Left hindlimb (tissue), 1 donor: ENCODE results near the gene CCL1.
A peak's percentile ranks its signal among the peaks of the same experiment; 100 is the strongest.

Source experiments
- DNase-seq: peaks from one replicate; pipeline ENCODE4 v3.0.0-alpha.2; 2018

Gene CCL1

DNA sequence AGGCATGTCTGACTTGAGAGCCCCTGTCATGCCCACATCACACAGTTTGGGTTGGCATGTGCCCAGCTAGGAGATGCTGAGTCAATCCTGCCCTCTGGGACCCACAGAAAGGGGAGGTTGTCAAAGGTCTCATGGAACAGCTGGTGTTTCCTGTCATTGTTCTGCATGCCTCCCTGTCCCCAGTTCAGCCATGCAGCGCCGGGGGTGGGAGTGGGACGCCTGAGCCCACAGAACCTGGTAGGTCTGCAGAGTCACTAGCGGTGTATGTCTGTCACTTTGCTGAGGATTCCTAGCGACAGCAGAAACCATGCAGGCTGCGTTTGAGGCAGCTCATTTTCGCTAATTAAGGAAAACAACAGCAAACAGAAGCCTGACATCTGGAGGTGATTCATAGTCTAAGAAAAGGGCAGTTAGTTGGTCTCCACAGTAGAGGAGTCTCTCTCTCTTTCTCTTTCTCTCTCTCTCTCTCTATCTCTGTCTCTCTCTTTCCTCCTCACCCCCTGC is 19.6 kb upstream of the CCL1 start:
- DNase-seq, result no peak

DNA sequence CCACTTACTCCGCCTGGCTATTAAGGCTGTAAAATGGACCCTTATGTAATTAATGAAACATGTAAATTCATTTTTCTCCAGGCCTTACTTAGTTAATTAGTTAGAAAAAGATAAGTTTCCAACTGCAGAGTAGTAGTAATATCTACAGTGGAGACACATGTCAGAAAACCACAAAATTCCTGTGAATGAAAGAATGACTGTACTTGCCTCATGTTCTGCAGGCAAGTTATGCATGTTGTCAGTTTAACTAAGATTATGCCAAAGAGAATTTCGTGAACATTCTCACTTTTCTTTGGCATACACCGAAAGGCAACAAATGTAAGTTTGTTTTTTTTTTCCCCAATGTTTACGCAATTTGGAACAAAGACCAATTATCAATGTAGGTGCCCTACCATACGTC is 16.8 kb upstream of the CCL1 start:
- DNase-seq, result no peak

DNA sequence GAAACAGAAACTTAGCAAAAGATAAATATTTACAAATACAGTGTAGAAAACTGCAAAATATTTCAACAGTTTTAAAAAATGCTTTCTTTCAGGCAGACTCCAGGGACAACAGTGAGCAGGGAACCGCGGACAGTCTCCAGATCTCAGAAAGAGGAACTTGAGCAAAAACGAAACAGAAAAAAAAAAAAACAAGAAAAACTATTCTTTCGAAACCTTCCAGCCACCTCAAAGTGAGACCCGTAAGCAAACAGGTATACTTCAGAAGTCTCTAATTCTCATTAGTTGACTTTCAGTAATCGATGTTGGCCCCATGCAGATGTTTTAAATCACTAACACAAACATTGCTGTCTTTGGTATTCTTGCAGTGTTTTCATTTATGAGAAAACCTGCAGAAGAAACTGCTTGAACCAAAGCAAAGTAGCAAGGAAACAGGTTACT is 15.7 kb upstream of the CCL1 start:
- DNase-seq, result no peak

DNA sequence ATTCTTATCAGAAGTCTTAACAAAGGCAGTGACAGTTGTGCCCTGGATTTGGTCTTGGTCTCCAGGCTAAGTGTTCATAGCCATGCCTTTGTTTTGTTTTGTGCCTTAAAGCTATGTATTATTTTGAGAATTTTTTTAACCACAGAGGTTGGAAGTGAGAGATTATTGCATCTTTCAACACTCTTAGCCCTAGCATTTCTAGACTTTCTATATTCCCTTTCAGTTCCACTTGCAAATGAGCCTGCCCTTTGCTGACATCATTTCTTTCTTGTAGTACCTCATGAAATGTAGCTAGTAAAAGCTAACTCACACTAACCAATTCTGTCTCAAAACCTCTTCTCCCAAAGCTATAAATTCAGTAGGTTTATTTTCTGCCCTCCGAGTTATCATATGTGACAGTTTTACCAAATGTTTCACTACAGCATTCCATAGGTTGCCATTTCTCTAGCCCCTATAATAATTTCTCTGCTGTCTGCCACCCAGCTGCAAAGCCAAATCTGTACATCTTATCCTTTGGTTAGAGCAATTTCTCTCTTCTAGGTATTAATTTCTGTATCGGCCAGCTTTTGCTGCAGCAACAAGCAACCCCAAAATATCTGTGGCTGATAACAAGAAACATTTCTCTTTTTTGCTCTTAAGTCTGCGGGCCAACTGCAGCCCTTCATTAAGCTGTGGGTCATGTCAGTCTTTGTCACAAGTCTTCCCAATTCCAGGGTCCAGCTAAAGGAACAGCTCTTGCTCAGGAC is 14.2 kb upstream of the CCL1 start:
- no peak for DNase-seq

DNA sequence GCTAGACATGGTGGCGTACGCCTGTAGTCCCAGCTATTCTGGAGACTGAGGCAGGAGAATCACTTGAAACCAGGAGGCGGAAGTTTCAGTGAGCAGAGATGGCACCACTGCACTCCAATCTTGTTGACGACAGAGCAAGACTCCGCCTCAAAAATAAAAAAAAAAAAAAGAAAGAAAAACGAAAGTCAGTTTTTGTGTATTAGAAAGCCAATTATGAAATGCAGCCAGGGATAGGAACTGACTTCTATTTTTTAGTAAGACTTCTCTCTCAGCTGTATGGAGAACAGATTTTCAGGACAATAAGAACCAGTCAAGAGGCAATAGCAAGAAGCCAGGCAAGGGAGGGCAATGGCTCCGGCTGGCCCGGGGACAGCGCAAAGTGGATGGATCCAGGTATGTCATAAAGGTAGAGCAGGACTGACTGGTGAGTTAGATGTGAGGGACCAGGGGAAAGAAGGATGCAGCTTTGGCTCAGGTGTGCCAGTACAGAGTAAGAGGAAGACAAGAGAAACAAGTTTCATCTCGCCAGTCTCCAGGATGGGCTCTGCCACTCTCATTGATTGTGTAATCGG is 12.5 kb upstream of the CCL1 start:
- no peak for DNase-seq

DNA sequence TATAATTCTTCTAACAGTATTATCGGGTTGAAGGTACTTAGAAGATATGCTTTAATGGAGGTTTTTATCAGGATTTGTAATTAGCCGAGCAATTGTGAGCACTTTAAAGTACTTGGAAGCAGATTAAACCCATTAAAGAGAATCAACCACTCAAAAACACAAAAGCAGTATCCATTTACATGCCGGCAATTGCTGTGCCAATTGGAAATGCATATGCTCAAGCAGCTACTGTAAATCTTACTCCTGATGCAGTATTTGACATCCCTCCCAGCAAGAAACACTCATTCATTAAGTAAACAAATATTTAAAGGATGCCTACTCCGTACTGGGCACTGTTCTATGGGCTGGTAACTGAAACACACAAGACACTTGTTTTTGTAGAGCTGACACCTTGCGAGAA is 11.4 kb upstream of the CCL1 start:
- DNase-seq, result no peak

DNA sequence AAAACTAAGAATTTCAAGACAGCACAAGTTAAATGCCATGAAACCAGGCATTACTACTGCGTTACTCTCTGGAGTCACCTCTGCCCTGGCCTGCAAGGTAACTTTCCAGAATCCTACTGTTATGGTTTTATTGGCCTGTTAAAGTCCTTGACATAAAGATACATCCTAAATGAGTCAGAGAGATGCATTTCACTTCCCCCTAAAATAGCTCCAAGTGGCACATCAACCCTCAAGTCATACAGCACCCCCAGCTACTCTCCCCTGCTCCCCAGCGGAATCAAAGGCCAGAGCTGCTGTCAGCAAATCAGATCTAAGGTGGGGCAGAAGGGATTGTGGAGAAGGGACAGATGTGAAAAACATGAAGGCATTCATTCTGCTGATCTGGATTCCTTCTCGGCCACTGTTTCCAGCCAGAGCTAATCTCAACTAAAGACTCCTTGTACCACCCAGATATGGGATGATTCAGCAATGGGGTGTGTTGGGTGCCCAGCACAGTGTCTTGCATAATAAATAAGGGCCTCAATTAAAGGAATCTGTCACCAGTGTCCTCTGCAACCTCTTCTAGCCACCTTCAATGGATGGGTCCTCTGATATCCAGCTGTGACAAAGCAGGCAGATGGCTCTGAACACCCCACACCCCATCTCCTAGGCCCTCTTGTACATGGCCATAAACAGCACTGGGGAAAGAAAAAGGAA is 8.5 kb upstream of the CCL1 start:
- DNase-seq, result no peak

DNA sequence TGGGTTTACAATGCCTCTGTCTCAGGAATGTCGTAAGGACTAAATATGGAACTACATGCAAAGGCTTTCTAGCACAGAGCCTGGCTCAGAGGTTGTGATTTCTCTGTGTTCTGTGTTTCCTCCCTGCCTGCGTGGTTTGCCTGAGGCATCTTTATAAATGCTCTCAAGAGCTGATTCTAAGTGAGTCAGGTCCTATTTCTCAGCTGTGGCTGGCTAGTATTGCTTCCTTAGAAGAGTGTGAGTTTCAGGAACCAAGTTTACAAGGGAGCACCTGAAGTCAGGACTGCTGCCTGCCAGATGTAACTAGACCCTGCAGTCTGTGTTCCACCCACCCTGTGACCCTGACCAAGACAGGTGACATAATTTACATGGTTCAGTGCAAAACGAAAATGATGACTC is 8.0 kb upstream of the CCL1 start:
- DNase-seq, result no peak

DNA sequence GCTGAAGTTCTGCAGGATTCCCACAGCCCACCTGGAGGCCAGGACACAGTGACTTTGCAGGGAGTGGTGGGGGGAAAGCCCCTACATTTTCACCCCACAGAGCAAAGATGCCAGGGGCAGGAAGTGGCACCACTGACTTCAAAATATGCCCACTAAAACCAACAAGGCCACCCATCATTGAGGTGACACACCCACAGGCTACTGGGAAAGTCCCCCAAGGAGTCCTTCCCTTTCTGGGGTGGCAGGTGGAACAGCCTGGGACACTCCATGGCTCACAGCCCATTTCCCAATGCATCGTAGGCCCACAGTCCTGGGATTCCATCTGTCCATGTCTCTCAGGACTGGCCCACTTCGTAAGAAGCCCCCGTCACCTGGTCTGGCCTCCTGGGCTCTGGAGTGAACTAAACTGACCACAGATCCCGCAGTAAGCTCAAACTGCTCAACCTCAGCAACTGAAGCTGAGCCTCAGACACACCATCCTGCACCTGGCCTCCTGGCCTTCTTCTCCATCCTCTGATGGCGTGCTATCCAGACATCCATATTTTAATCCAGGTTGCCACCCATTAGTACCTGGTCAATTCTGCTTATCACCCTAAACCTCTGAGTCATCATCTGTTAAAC is 7.5 kb upstream of the CCL1 start:
- DNase-seq, result no peak

DNA sequence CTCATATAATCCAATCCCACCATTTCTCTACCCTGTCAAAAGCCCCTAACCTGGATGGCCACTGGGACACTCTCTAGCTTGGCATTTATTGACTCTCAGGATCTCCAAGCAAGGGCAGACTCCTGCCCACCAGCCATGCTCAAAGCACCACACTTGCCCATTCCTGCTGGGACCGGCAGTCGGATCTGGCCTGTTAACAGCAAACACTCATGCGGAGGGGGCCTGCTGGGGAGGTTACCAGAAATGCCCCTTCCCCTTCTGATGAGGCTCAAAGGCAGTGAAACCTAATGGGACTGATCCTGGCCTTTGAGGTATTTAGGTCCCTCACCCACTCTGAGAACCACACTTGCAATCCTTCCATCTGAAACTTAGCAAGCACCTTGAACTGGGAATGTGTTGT is 6.5 kb upstream of the CCL1 start:
- no peak for DNase-seq

DNA sequence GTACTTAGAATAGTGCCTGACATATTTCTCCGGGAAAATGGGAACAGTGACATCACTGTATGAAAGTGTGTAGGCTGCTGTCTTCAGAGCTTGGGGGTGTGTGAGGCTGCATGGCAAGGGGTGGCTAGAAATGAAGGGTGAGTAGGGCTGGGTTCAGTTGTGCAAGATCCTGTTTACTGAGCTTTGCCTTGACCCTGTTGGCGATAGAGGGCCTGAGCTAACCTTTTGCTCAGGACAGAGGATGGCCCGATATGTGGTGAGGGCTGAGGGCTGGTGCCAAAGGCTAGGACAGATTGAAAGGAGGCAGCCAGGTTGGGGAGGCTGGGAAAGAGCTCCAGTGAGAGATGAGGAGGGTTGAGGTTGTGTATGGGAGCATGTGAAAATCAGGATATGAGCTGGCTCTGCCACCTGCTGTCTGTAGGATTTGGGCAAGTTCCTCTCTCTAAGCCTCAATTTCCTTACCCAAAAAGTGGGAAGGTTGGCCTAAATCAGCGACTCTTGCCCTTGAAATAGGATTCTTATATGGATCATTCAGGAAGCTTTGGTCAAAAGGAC is 6.0 kb upstream of the CCL1 start:
- no peak for DNase-seq

DNA sequence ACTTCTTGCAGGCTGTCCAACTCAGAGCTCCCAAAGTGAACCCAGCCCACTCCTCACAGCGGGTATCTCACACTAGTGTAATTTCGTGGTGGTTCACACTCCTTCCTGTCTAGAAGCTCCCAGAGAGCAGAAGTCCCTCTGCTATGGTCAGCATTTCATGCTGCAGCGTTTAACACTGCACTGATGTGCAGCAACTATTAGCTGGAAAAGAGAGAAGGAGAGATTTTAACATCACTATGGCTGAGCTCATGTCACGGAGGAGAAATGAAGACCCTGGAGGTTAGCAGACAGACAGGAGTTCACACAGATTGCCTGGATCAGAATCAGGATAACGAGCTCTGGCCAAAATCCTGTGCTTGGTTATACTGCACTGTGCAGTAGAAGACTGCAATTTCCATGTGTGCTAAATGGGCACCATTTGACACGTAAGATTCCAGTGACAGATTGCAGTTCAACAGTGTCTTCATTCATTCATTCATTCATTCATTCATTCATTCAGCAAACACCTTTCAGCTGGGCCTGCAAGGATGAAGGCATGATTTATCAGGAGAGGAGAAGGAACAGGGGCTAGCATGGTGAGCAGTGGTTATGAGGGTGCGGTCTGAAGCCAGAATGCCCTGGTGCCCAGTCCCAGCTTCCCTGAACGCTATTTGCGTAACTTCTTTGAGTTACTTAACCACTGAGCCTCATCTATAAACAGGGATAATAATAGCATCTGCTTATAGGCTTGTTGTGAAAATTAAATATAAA is 5.3 kb upstream of the CCL1 start:
- DNase-seq, result no peak

DNA sequence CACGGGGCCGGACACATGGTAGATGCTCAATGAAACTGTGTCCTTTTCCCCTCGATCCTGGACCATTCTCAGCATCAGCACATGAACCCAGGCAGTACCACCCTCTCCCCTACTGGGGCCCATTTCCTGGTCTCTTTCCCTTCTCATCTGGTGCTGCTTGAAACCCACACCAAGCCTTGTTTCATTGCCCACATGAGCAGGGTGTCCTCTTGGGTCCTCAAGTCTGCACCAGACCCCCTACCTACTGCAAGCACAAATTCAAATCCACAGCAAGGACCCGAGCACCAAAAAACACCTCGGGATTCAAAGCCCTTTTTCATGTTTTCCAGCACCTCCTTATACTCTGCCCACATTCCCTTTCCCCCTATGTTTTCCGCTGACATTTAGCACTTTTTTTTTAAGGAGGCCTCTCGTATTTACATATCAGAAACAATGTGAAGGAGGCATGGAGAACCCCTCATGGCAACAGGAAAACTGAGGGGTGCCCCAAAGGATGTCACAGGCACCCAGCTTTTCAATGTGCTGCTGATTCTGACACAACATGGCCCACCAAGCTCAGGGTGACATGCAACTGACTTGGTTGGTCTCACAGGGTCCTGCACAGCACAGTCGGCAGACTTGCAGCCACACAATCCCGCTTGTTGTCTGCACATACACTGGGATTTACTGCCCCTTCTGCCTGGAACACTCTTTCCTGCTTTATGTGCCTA is 4.6 kb upstream of the CCL1 start:
- no peak for DNase-seq

DNA sequence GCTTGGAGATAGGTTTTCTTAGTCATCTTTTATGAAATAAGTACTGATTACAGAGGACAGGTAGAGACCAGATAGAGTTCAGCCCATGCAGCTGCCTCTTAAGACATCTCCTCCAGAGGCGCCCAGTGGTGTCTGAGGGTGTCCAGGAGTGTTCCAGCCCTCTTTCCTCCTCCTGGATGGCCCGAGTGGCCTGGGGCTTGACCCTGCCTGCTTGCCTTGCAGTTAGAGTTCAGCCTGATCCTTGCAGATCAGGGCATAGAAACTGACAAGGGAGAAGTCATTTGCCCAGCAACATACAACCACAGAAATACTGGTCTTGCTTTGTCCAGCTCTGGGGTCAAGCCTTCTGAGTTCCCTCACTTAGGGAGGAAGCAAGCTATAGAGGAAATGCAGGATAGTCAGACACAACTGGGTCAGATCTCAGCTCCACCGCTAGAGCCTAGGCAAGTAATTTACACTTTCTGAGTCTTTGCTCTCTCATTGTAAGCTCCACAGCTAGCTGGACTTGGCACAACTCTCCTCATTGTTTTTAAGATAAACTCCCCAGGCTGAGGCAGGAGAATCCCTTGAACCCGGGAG is 3.6 kb upstream of the CCL1 start:
- DNase-seq, result no peak

DNA sequence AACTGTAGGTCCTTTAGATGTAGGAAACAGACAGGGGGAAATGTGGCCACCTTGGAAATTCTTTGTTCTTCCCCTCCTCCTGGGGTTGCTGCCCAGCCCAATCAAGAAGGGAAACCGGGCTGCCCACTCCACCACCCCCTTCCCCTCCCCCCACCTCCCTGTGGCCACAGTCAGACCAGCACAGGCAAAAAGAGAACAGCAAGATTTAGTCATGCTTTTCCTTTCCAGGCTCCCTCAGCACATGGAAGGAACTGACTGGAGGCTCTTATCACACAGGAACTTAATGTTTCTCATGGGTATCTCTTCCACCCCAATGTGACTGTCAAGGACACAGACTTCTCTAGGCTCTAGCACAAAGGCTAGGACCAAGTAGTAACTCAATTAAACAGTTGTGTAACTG is 3.0 kb upstream of the CCL1 start:
- DNase-seq, result no peak

DNA sequence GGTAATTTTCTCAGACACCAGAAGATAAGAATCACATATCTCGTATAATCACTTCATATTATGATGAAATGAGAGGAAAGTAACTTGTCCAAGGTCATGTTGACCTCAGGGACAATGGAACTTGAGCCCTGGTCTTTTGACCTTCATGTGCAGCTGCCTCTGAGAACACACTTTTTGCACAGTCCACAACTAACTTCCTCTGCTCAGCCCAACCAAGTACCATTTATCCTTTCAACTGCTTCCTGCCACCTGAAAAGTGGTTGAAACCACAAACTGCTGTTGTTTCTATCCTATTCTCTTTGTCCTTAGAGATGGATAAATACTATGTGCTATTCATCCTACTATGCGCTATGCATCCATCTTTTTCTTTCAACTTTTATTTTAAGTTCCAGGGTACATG is 2.3 kb upstream of the CCL1 start:
- DNase-seq, result no peak

DNA sequence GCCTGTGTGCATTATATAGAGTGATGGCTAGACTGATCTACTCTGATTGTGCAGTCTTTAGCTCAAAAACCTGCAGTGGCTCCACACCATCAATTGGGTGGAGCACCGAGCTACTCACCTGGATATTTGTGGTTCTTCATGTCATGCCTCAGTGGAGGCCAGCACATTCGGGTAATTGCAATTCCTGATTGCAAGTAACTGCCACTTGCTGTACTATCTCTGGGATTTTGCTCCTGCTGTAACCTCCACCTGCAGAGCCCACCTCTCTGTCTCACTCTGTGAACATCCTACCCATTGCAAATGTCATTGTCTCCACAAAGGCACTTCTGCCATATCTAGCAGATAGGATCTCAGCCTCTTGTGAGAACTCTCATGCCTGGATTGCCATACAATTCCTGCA is 1.7 kb upstream of the CCL1 start:
- no peak for DNase-seq

DNA sequence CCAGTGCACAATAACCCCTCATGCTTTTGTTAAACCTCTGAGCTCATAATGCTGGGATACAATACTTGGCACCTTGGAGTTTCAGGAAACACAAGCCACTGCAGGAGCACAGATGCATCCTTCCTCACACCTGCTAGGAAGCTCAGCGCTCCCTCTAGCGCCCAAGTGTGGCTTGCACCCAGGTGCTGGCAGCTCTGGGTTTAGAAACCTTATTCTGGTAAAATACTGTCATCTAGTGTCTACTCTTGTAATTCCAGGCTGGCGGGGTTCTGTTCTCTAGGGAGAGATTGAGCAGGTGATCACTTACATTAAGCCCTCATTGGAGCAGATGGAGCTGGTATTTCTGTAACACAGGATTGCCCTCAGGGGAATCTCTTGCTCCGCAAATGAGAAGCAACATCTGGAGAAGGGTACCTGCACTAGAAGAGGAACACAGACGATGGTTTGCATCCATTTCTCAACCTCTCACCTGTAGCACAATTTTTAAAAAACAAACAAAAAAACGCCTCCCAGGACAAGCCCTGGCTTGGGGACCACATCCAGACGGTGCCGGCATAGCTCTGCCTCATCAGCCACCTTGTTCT is 1.5 kb downstream of the CCL1 start:
- DNase-seq, result peak; percentile 86

DNA sequence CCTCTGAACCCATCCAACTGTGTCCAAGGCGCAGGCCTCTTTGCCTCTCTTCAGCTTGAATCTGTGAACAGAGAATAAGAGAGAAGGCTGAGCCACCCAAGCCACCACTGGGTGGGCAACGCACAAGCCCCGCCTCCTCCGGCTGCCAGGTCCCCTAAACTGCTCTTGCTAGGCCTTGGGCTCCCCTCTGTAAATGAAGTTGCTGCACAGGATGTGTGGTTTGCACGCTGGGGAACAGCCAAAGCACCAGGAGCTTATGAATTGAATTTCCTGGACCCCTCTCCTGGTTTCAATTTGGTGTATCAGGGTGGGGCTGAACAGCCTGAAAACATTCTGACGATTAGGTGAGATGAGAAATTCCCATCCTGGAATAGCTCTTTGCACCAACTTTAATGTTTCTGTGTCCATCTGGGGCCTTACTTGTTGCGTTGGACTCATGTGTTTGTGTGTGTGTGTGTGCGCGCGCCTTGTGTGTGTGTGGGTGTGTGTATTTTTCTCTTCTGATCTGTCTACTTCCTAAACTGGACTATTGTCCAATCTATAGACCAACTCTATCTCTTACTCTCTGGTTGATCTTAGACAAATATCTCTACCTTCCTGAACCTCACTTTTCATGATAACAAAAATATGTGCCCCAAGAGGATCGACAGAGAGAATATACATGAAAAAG is 2.3 kb downstream of the CCL1 start:
- no peak for DNase-seq

DNA sequence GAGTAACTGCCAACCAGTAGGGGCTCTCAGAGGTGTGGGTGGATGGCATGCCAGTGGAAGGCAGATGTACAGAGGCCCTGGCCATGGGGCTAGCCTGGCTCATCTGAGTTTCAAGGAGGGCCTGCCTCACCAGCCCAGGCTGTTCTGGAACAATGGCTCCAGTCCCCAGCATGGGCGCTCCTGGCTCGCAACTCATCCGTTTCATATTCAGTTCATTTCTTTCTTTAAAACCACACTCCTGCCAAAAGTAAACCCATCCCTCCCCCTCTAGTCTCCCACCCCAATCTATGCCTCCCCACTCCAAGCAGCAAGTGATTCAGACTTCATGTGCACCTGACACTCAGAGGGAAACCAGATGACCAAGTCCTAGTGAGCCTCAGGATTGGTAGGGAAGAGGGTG is 4.4 kb downstream of the CCL1 start:
- no peak for DNase-seq

DNA sequence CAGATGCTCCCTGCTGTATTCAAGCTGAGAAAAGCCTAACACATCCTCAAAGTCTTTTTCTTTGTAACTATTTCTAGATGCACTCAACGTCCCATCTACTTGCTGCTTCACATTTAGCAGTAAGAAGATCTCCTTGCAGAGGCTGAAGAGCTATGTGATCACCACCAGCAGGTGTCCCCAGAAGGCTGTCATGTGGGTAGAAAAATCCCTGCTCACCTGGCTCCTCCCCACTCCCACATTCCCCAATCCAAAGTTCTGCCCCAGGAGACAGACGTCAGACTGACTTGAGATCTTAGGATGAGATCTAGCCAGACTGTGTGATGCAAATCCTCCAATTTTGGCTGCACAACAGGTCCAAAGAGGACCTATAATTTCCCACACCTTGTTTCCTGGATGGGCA is 5.6 kb downstream of the CCL1 start:
- DNase-seq, result no peak
